ENCODE data around the gene KCND2.

Gene KCND2

DNA sequence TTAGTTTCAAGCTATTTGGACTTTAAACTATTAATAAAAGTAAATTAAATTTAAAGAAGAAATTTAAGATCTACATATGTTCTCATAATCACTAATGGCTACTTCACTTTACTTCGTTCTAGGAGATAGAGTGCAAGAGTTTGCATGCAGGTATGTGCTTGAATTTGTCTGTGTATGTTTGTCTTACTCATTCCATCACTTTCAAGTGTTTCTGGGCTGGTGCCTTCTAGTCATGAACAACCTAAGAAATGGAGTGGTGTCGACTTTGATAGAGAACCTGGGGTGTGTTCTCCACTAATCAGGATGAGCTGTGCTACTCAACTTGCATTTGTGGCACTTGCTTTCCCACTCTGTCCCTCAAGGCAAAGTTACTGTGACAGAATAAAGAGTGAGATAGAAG is 169.9 kb downstream of the KCND2 start:
- Histone ChIP-seq H3K36me3 (no peaks in the 10 kb centered on the region), H3K9me3 (no peaks in the 10 kb centered on the region), H3K9ac (no peak overlapping the region), H3K4me3 (no peak overlapping the region), H3K4me2 (no peak overlapping the region), H4K20me1 (no peaks in the 10 kb centered on the region), H3K4me1 (no peaks in the 10 kb centered on the region), H3K27ac (no peak overlapping the region), H3K27me3 (no peaks in the 10 kb centered on the region)
- no peak for TF ChIP-seq Cebpa-rat (IDR thresholded peaks at IDR 0.05)

DNA sequence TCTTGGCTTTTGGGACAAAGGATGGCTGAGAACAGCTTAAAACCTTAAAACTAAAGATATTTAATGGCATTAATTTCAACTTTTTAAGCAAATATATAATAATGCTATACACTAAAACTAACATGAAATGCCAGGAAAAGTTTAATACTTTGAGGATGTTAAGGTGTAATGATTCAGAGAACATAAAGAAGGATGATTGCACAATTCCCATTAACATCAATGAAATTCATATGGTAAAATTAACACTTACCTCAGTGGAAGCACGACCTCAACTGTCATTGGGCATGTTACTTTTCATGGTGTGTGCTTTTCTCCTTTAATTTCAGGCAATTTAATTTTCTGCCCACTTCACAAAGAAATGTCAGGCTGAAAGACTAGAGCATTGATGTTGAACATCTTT is 171.7 kb downstream of the KCND2 start:
- no peak overlapping the region for H3K27ac ChIP-seq
- no peak for TF ChIP-seq Cebpa-rat (IDR thresholded peaks at IDR 0.05)
- H3K4me2 ChIP-seq: no peak overlapping the region

DNA sequence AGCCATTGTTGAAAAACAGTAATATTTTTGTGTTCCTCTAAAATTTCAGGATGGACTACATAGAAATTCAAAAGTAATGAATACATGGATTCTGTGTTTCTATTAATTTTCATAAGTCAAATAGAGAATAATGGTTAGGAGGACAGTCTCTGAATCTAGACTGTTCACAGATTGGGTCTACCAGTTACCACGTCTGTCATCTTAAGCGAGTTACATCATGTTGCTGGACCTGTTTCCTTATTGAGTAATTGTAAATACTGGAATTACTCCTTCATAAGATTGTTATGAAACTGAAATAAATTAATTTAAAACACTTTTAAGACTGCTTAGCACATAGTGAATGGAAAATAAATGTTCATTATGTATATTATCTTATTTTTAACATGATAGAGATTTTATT is 172.3 kb downstream of the KCND2 start:
- Histone ChIP-seq H4K20me1 (no peaks in the 10 kb centered on the region), H3K4me2 (no peak overlapping the region), H3K27me3 (no peaks in the 10 kb centered on the region), H3K4me3 (no peak overlapping the region), H3K9ac (no peak overlapping the region), H3K9me3 (no peaks in the 10 kb centered on the region), H3K27ac (no peak overlapping the region), H3K36me3 (no peaks in the 10 kb centered on the region), H3K4me1 (no peaks in the 10 kb centered on the region)
- no peak for TF ChIP-seq Cebpa-rat (IDR thresholded peaks at IDR 0.05)

More for the DNA sequence above, 171.7 kb downstream of the KCND2 start:
- no peaks in the 10 kb centered on the region for H3K36me3 ChIP-seq
- H3K27me3 ChIP-seq: no peaks in the 10 kb centered on the region
- H3K9ac ChIP-seq: no peak overlapping the region
- no peaks in the 10 kb centered on the region for H4K20me1 ChIP-seq
- no peaks in the 10 kb centered on the region for H3K9me3 ChIP-seq
- H3K4me3 ChIP-seq: no peak overlapping the region
- H3K4me1 ChIP-seq: no peaks in the 10 kb centered on the region

DNA sequence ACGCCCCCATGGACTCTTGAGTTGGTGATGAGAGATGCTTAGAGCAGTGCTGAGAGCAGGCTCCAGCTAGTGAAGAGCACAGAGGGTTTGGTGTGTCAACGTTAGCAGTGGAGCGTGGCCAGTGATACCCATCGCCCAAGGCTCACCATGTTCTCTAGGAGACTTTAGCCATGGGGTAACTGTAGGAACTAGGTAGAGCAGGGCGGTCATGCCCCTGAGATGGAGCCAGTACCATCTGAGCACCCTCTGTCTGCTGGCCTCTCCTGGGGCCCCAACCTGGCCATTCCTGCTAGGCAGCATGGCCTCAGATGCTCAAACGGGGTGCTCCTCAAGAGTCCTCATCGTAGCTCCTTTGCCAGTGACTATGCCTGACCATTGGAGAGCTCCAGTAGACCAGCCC is 179.7 kb downstream of the KCND2 start:
- H3K4me1 ChIP-seq: no peaks in the 10 kb centered on the region
- no peak overlapping the region for H3K4me2 ChIP-seq
- TF ChIP-seq Cebpa-rat (IDR thresholded peaks at IDR 0.05): no peak
- no peak overlapping the region for H3K27ac ChIP-seq
- H3K4me3 ChIP-seq: no peak overlapping the region
- H4K20me1 ChIP-seq: no peaks in the 10 kb centered on the region
- no peaks in the 10 kb centered on the region; the same call in 1 of the 2 replicates for H3K27me3 ChIP-seq
- no peak overlapping the region for H3K9ac ChIP-seq
- H3K9me3 ChIP-seq: peaks cover 26% of the 10 kb centered on the region
- H3K36me3 ChIP-seq: no peaks in the 10 kb centered on the region

DNA sequence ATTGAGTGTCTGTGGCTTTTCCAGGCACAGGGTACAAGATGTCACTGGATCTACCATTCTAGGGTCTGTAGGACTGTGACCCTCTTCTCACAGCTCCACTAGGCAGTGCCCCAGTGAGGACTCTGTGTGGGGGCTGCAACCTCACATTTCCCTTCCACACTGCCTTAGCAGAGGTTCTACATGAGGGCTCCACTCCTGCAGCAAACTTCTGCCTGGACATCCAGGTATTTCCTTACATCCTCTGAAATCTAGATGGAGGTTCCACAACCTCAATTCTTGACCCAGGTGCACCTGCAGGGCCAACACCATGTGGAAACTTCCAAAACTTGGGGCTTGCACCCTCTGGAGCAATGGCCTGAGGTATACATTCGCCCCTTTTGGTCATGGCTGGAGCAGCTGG is 183.7 kb downstream of the KCND2 start:
- Histone ChIP-seq H4K20me1 (no peaks in the 10 kb centered on the region), H3K4me1 (no peaks in the 10 kb centered on the region), H3K27ac (no peak overlapping the region), H3K4me3 (no peak overlapping the region), H3K9me3 (peaks cover 27% of the 10 kb centered on the region), H3K4me2 (no peak overlapping the region), H3K9ac (no peak overlapping the region), H3K36me3 (no peaks in the 10 kb centered on the region), H3K27me3 (no peaks in the 10 kb centered on the region; the same call in 1 of the 2 replicates)
- no peak for TF ChIP-seq Cebpa-rat (IDR thresholded peaks at IDR 0.05)

DNA sequence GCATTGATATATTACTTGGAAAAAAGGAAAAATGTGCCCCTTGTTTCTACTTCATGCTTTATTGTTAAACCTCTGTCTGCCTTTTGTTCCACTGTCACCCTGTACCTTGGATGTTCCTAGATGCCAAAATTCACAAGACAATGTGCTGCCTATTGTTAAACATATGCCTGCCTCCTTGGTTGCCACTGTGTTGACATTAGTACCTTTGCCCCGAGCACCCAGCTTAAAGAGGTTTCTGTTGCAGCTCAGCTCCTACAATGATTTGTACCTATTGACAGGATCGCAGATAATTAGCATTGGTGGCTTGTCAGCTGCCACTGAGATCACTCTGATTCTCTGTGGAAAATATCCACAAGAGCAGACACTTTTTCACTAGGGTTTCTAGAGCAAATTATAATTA is 188.0 kb downstream of the KCND2 start:
- Histone ChIP-seq H3K9ac (no peak overlapping the region), H3K27ac (no peak overlapping the region), H3K36me3 (no peaks in the 10 kb centered on the region), H3K4me2 (no peak overlapping the region), H3K4me1 (no peaks in the 10 kb centered on the region), H3K4me3 (no peak overlapping the region), H4K20me1 (no peaks in the 10 kb centered on the region), H3K27me3 (no peaks in the 10 kb centered on the region), H3K9me3 (peaks cover 17% of the 10 kb centered on the region)
- TF ChIP-seq Cebpa-rat (IDR thresholded peaks at IDR 0.05): no peak

DNA sequence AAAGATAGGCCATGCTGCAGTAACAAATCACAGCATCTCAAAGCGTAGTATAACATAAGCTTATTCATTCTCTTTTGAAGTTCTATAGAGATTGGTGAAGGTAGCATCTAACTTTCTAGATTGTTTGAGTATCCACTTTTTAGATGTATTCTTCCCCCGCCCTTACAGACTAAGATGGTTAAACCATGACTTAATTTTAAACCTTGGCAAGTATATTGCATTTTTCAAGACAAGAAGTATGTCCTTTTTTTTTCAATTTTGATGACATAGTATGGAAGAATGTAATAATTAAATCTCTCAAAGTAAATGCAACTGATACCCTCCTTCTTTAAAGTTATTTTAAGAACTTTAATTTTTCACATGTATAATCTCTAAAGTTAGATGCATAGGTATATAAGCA is 190.0 kb downstream of the KCND2 start:
- no peaks in the 10 kb centered on the region for H4K20me1 ChIP-seq
- H3K4me1 ChIP-seq: no peaks in the 10 kb centered on the region
- no peak overlapping the region for H3K9ac ChIP-seq
- H3K4me3 ChIP-seq: no peak overlapping the region
- no peak for TF ChIP-seq Cebpa-rat (IDR thresholded peaks at IDR 0.05)
- no peaks in the 10 kb centered on the region for H3K27me3 ChIP-seq
- no peaks in the 10 kb centered on the region for H3K9me3 ChIP-seq
- no peak overlapping the region for H3K27ac ChIP-seq
- no peaks in the 10 kb centered on the region for H3K36me3 ChIP-seq
- no peak overlapping the region for H3K4me2 ChIP-seq

DNA sequence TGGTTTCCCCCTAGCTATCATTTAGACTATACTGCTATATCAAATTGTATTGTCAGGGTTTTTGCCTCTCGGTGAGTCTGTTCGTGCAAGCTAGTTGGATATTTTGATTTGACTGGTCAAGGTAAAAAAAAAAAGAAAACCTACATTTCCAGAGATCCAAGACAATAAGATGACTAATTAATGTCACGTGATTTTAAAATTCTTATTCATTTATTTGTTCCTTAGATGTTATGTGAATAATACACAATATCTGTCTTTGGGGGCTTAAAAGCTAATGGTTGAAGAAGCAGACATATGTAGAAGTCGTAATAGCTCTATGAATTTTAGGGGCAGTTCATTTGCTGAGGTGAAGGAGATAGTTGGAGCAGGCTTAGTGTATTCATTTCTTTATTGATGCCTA is 191.1 kb downstream of the KCND2 start:
- no peaks in the 10 kb centered on the region for H3K9me3 ChIP-seq
- no peaks in the 10 kb centered on the region for H4K20me1 ChIP-seq
- TF ChIP-seq Cebpa-rat (IDR thresholded peaks at IDR 0.05): no peak
- H3K4me3 ChIP-seq: no peak overlapping the region
- H3K4me2 ChIP-seq: no peak overlapping the region
- H3K27me3 ChIP-seq: no peaks in the 10 kb centered on the region
- H3K9ac ChIP-seq: no peak overlapping the region
- H3K36me3 ChIP-seq: no peaks in the 10 kb centered on the region
- H3K27ac ChIP-seq: no peak overlapping the region
- no peaks in the 10 kb centered on the region for H3K4me1 ChIP-seq

DNA sequence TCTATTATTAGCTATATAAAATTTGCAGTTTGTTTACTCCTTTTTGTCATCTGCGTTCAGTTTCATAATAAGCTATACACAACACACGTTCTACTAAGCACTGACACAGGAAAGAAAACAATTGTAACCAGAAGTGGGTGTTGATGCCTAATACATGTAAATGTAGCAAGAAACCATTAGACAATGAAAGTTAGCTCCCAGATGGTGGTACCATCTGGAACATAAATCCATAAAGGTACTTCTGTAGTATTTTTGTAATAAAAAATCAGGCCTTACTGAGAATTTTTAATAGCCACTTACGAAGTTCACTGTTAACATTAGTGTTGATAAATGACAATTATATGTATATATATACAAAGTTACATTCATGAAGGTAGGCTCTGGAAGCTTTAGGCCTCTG is 194.7 kb downstream of the KCND2 start:
- Histone ChIP-seq H3K4me3 (no peak overlapping the region), H3K36me3 (no peaks in the 10 kb centered on the region), H3K9ac (no peak overlapping the region), H3K27me3 (no peaks in the 10 kb centered on the region), H3K9me3 (no peaks in the 10 kb centered on the region), H3K4me2 (no peak overlapping the region), H4K20me1 (no peaks in the 10 kb centered on the region), H3K27ac (no peak overlapping the region), H3K4me1 (no peaks in the 10 kb centered on the region)
- TF ChIP-seq Cebpa-rat (IDR thresholded peaks at IDR 0.05): no peak

DNA sequence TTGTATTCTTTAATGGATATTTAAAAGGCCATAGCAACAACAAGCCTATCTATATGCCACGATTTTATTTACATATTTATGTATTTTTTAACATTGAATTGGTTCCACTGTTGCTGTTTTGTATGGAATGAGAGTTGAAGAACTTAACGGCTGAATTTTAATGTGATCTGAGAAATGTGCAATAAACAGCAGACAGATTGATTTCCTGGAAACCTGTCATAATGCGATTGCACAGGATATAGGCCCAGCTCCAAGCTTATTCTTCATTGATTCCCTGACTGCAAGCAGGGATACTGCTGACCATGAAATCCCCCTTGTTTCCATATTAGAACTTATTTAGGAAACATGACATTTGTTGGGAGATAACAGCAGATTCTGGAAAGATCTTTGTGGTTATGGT is 195.6 kb downstream of the KCND2 start:
- no peak overlapping the region for H3K9ac ChIP-seq
- no peaks in the 10 kb centered on the region for H3K27me3 ChIP-seq
- no peak overlapping the region for H3K4me3 ChIP-seq
- no peak for TF ChIP-seq Cebpa-rat (IDR thresholded peaks at IDR 0.05)
- H3K27ac ChIP-seq: no peak overlapping the region
- no peaks in the 10 kb centered on the region for H3K9me3 ChIP-seq
- H4K20me1 ChIP-seq: no peaks in the 10 kb centered on the region
- no peaks in the 10 kb centered on the region for H3K36me3 ChIP-seq
- H3K4me1 ChIP-seq: no peaks in the 10 kb centered on the region
- no peak overlapping the region for H3K4me2 ChIP-seq

DNA sequence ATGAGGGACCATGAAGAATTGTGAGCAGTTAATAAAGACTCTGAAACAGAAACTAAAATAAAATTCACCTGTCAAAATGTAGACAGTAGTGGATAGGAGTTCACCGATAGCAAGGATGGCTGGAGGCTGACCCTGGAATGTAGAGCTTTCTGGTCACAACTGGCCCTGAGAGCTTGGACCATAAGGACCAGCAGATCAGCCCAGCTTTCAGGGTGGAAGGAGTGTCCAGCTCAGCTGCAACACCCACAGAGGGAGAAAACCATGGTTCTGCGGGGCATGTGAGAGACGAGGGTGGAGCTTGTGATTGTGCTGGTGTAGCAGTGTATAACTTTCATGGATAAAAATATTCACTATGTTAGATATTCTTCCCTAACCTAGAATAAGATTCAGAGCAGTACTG is 199.9 kb downstream of the KCND2 start:
- no peak for TF ChIP-seq Cebpa-rat (IDR thresholded peaks at IDR 0.05)
- Histone ChIP-seq H3K9me3 (no peaks in the 10 kb centered on the region), H4K20me1 (no peaks in the 10 kb centered on the region), H3K27me3 (no peaks in the 10 kb centered on the region), H3K4me2 (no peak overlapping the region), H3K4me1 (no peaks in the 10 kb centered on the region), H3K27ac (no peak overlapping the region), H3K4me3 (no peak overlapping the region), H3K9ac (no peak overlapping the region), H3K36me3 (no peaks in the 10 kb centered on the region)
